ENCODE data around the gene HGD. TPM values are rescaled to one million over a fixed set of nuclear protein-coding genes. Genes with fewer than 3 reads are reported as not detected.

HGD gene
- total RNA-seq, 2 experiments from 2014 or later: 0.19 TPM; not detected in 1

- no peak for TF ChIP-seq CTCF (conservative IDR thresholded peaks at IDR 0.05; ENCODE audit: low read length)
- TF ChIP-seq EZH2phosphoT487 (IDR thresholded peaks at IDR 0.05; ENCODE audit: borderline replicate concordance, low read depth, low read length): no peak
- H3K27ac ChIP-seq (ENCODE audit: low read depth, low read length, poor library complexity, severe bottlenecking): no peak overlapping the region
- CTCF ChIA-PET (ENCODE audit: unreplicated experiment): no interaction called here
Measured at GRCh38 chr3:120689395-120689794, 7.4 kb upstream of the HGD start.

GRCh38 chr3:120688121-120688520, 6.1 kb upstream of the HGD start:
- Histone ChIP-seq H3K4me1 (ENCODE audit: insufficient read depth, low read length, poor library complexity, severe bottlenecking) (peaks cover 10% of the 10 kb centered on the region), H3K4me2 (ENCODE audit: low read length) (peak overlapping the region; percentile 41; the same call in 1 of the 2 replicates), H3K9me3 (ENCODE audit: low read length) (no peaks in the 10 kb centered on the region), H4K20me1 (ENCODE audit: insufficient read depth, low read length) (no peaks in the 10 kb centered on the region), H3K27ac (ENCODE audit: low read depth, low read length, poor library complexity, severe bottlenecking) (no peak overlapping the region), H3K79me2 (ENCODE audit: insufficient read depth, low read depth, low read length) (no peaks in the 10 kb centered on the region), H3K4me3 (ENCODE audit: low read depth, low read length, poor library complexity, severe bottlenecking) (no peak overlapping the region), H2AFZ (ENCODE audit: low read length) (no peak overlapping the region), H3K36me3 (ENCODE audit: insufficient read depth, low read length) (no peaks in the 10 kb centered on the region), H3K9me2 (ENCODE audit: insufficient read depth, low read length) (no peaks in the 10 kb centered on the region)
- BruUV-seq (replicated peaks): no TSS peak
- intact Hi-C loops (cut with micrococcal nuclease; ENCODE audit: unreplicated experiment): loop anchor here (5.0 kb wide), 1 partner anchor 109 kb away; no protein-coding TSS in a partner anchor
- ChIA-PET CTCF (ENCODE audit: unreplicated experiment) (interaction anchor here (0.5 kb wide), 1 partner anchor 168 kb away, joined by 3 read pairs; no protein-coding TSS in a partner anchor), POLR2A (interaction anchor here (0.6 to 1.7 kb wide), 3 partner anchors 25 to 267 kb away, joined by 3 read pairs; no protein-coding TSS in a partner anchor)
- DNase-seq (ENCODE audit: low spot score): peak; percentile 43
- TF ChIP-seq EZH2phosphoT487 (IDR thresholded peaks at IDR 0.05; ENCODE audit: borderline replicate concordance, low read depth, low read length) (no peak), CTCF (conservative IDR thresholded peaks at IDR 0.05; ENCODE audit: low read length) (no peak)

More at GRCh38 chr3:120689395-120689794, 7.4 kb upstream of the HGD start:
- DNase-seq (ENCODE audit: low spot score): no peak
- Histone ChIP-seq H4K20me1 (ENCODE audit: insufficient read depth, low read length) (no peaks in the 10 kb centered on the region), H3K4me1 (ENCODE audit: insufficient read depth, low read length, poor library complexity, severe bottlenecking) (peaks cover 10% of the 10 kb centered on the region), H2AFZ (ENCODE audit: low read length) (no peak overlapping the region), H3K4me3 (ENCODE audit: low read depth, low read length, poor library complexity, severe bottlenecking) (no peak overlapping the region), H3K9me2 (ENCODE audit: insufficient read depth, low read length) (no peaks in the 10 kb centered on the region), H3K79me2 (ENCODE audit: insufficient read depth, low read depth, low read length) (no peaks in the 10 kb centered on the region), H3K36me3 (ENCODE audit: insufficient read depth, low read length) (no peaks in the 10 kb centered on the region), H3K4me2 (ENCODE audit: low read length) (no peak overlapping the region), H3K9me3 (ENCODE audit: low read length) (no peaks in the 10 kb centered on the region)
- no TSS peak for BruUV-seq (replicated peaks)
- POLR2A ChIA-PET: interaction anchor here (1.3 kb wide), 1 partner anchor 11 kb away, joined by 3 read pairs; no protein-coding TSS in a partner anchor
- intact Hi-C loops (cut with micrococcal nuclease; ENCODE audit: unreplicated experiment): loop anchor here (5.0 kb wide), 1 partner anchor 108 kb away; no protein-coding TSS in a partner anchor

- Histone ChIP-seq H3K4me1 (ENCODE audit: insufficient read depth, low read length, poor library complexity, severe bottlenecking) (peaks cover 10% of the 10 kb centered on the region), H2AFZ (ENCODE audit: low read length) (no peak overlapping the region), H3K36me3 (ENCODE audit: insufficient read depth, low read length) (no peaks in the 10 kb centered on the region), H3K9me3 (ENCODE audit: low read length) (no peaks in the 10 kb centered on the region), H3K9me2 (ENCODE audit: insufficient read depth, low read length) (no peaks in the 10 kb centered on the region), H3K27ac (ENCODE audit: low read depth, low read length, poor library complexity, severe bottlenecking) (no peak overlapping the region), H4K20me1 (ENCODE audit: insufficient read depth, low read length) (no peaks in the 10 kb centered on the region), H3K4me2 (ENCODE audit: low read length) (no peak overlapping the region), H3K4me3 (ENCODE audit: low read depth, low read length, poor library complexity, severe bottlenecking) (no peak overlapping the region), H3K79me2 (ENCODE audit: insufficient read depth, low read depth, low read length) (no peaks in the 10 kb centered on the region)
- BruUV-seq (replicated peaks): no TSS peak
- intact Hi-C loops (cut with micrococcal nuclease; ENCODE audit: unreplicated experiment): loop anchor here (5.0 kb wide), 1 partner anchor 112 kb away; no protein-coding TSS in a partner anchor
- POLR2A ChIA-PET: interaction anchor here (0.5 kb wide), 1 partner anchor 268 kb away, joined by 3 read pairs; no protein-coding TSS in a partner anchor
- CTCF ChIA-PET (ENCODE audit: unreplicated experiment): no interaction called here
- DNase-seq (ENCODE audit: low spot score): no peak
- TF ChIP-seq CTCF (conservative IDR thresholded peaks at IDR 0.05; ENCODE audit: low read length) (no peak), EZH2phosphoT487 (IDR thresholded peaks at IDR 0.05; ENCODE audit: borderline replicate concordance, low read depth, low read length) (no peak)
Measured at GRCh38 chr3:120685411-120685810, 3.4 kb upstream of the HGD start.
